Osteocyte (in vitro differentiated cells): ENCODE measurements around the gene PAX3. TPM values are rescaled to one million over a fixed set of nuclear protein-coding genes. Genes with fewer than 3 reads are reported as not detected.

Experiments
- DNase-seq: peaks from one replicate; pipeline ENCODE4 v3.0.0; 2021; ENCODE audit warnings: mixed read lengths; ENCODE audit not compliant: unreplicated experiment; ENCODE audit errors: extremely low spot score
- H3K27ac Mint-ChIP-seq: one replicate; pipeline ENCODE4 v1.8.0; 2021; ENCODE audit warnings: mild to moderate bottlenecking, mixed read lengths; ENCODE audit not compliant: unreplicated experiment
- H3K27me3 Mint-ChIP-seq: one replicate; pipeline ENCODE4 v1.8.0; 2021; ENCODE audit warnings: mixed read lengths; ENCODE audit not compliant: unreplicated experiment
- H3K36me3 Mint-ChIP-seq: one replicate; pipeline ENCODE4 v1.8.0; 2021; ENCODE audit warnings: mixed read lengths; ENCODE audit not compliant: unreplicated experiment
- H3K4me1 Mint-ChIP-seq: one replicate; pipeline ENCODE4 v1.8.0; 2021; ENCODE audit warnings: mixed read lengths; ENCODE audit not compliant: unreplicated experiment
- H3K4me3 Mint-ChIP-seq: one replicate; pipeline ENCODE4 v1.8.0; 2021; ENCODE audit warnings: mild to moderate bottlenecking, moderate library complexity, mixed read lengths; ENCODE audit not compliant: unreplicated experiment
- H3K9me3 Mint-ChIP-seq: one replicate; pipeline ENCODE4 v1.8.0; 2021; ENCODE audit warnings: mixed read lengths; ENCODE audit not compliant: unreplicated experiment
- CTCF ChIP-seq: fragments of 200-600 bp; sonication (generic); IDR thresholded peaks from 2 replicates; pipeline ENCODE4 v1.5.0; 2021; ENCODE audit warnings: antibody characterized with exemption, mild to moderate bottlenecking, moderate library complexity
- total RNA-seq: library from RNA; stranded (reverse); gene quantifications from 2 replicates; pipeline ENCODE4 v1.2.1, GENCODE V29; 2021

Gene PAX3
- total RNA-seq, 1 donor from 2014 or later = 2.3 TPM

- Mint-ChIP-seq H3K9me3 (no peaks in the 10 kb centered on the region), H3K27me3 (peaks cover 14% of the 10 kb centered on the region), H3K4me3 (no peak overlapping the region), H3K27ac (no peak overlapping the region), H3K36me3 (no peaks in the 10 kb centered on the region), H3K4me1 (no peaks in the 10 kb centered on the region)
- DNase-seq = no peak
- no peak for TF ChIP-seq CTCF
Observed at GRCh38 chr2:222174450-222174849, 124.3 kb downstream of the PAX3 start.

- Mint-ChIP-seq H3K27ac (no peak overlapping the region), H3K36me3 (no peaks in the 10 kb centered on the region), H3K27me3 (peaks cover 5% of the 10 kb centered on the region), H3K4me1 (no peaks in the 10 kb centered on the region), H3K9me3 (no peaks in the 10 kb centered on the region), H3K4me3 (no peak overlapping the region)
- no peak for TF ChIP-seq CTCF
- no peak for DNase-seq
Observed at GRCh38 chr2:222169346-222169745, 129.5 kb downstream of the PAX3 start.

- no peaks in the 10 kb centered on the region for H3K9me3 Mint-ChIP-seq
- TF ChIP-seq CTCF = no peak
- no peak overlapping the region for H3K27ac Mint-ChIP-seq
- no peak for DNase-seq
- H3K36me3 Mint-ChIP-seq = no peaks in the 10 kb centered on the region
- H3K4me1 Mint-ChIP-seq = no peaks in the 10 kb centered on the region
- H3K4me3 Mint-ChIP-seq = no peak overlapping the region
- H3K27me3 Mint-ChIP-seq = peaks cover 2% of the 10 kb centered on the region
Observed at GRCh38 chr2:222167762-222168161, 131.0 kb downstream of the PAX3 start.

- H3K27me3 Mint-ChIP-seq = no peaks in the 10 kb centered on the region
- H3K27ac Mint-ChIP-seq = no peak overlapping the region
- no peaks in the 10 kb centered on the region for H3K4me1 Mint-ChIP-seq
- DNase-seq = no peak
- H3K9me3 Mint-ChIP-seq = no peaks in the 10 kb centered on the region
- H3K4me3 Mint-ChIP-seq = no peak overlapping the region
- H3K36me3 Mint-ChIP-seq = no peaks in the 10 kb centered on the region
- TF ChIP-seq CTCF = no peak
Observed at GRCh38 chr2:222160944-222161343, 137.9 kb downstream of the PAX3 start.

- no peak for TF ChIP-seq CTCF
- Mint-ChIP-seq H3K36me3 (no peaks in the 10 kb centered on the region), H3K9me3 (no peaks in the 10 kb centered on the region), H3K27me3 (no peaks in the 10 kb centered on the region), H3K4me3 (no peak overlapping the region), H3K27ac (no peak overlapping the region), H3K4me1 (no peaks in the 10 kb centered on the region)
- DNase-seq = no peak
Observed at GRCh38 chr2:222160125-222160524, 138.7 kb downstream of the PAX3 start.
